ENCODE measurements around the gene SPR.
A peak's percentile ranks its signal among the peaks of the same experiment; 100 is the strongest.

SPR gene

DNA sequence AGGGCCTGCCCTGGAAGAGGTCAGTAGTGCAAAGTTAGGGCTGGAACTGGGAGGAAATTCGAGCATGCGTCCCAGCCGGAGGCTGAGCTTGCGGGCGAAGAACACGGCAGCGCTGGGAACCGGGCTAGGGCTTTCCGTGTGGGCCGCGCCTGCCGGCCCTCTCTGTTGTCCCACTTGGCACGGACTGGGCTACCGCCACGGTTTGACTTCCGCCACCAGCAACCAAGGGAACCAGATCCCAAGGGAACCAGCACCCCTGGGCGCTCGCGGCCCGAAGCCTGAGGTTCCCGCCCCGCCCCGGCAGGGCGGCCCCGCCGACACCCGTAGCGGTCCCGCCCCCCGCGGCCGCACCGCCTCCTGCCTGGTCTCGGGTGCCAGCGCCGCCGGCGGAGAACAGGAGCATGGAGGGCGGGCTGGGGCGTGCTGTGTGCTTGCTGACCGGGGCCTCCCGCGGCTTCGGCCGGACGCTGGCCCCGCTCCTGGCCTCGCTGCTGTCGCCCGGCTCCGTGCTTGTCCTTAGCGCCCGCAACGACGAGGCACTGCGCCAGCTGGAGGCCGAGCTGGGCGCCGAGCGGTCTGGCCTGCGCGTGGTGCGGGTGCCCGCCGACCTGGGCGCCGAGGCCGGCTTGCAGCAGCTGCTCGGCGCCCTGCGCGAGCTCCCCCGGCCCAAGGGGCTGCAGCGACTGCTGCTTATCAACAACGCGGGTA, at the start of gene SPR:
Gene SPR, plus strand, starts transcription at position 377 of the 708 bp plus-strand sequence. Its CDS starts 25 bp downstream, at position 402.
- peak; percentile 71 for DNase-seq (ENCODE audit: low spot score)

DNA sequence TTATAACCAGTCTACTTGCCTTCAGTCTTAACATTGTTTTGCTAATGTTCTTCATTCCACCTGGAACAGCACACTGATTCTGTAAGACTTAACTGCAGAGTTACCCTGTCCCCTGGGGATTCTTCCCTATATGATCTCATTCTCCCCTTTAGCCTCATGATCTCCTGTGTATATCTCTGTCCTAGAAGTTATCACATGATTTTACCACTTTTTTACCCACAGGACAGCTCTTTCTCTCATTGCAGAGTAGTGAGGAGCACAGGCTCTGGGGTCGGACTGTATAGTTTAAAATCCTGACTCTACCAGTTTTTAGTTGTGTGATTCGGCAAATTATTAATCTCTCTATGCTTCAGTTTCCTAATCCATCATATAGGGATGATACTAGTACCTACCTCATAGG, 47.1 kb upstream of the SPR start:
- DNase-seq (ENCODE audit: low spot score), result no peak

DNA sequence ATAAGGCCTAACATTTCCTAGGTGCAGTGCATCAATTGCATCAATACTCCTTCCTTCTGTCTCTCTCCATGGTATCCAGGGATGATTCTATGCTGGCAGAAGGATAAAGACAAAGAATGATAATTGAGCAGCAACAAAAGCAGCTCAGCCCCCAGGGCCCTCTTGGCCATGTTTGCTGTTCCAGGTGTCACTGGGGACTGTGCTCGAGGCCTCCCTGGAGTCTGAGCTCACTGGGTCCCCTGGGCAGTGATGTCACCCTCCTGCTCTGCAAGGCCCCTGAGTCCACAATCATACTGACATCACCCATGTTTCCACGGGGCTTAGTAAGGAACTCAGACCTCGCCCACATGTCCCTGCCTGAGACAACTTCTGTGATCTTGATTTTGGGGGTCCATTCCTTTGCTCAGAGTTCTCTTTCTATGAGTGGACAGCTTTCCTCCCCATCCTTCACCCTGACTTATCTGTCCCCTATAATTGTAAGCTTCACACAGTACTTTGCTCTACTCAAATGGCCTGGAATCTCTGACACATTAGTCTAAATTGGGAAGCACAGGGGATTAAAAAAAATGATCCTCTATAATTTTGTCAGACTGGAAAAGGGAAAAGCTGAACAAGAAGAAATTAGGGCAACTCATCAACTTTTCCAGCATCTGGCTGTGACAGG, 45.6 kb upstream of the SPR start:
- no peak for DNase-seq (ENCODE audit: low spot score)

DNA sequence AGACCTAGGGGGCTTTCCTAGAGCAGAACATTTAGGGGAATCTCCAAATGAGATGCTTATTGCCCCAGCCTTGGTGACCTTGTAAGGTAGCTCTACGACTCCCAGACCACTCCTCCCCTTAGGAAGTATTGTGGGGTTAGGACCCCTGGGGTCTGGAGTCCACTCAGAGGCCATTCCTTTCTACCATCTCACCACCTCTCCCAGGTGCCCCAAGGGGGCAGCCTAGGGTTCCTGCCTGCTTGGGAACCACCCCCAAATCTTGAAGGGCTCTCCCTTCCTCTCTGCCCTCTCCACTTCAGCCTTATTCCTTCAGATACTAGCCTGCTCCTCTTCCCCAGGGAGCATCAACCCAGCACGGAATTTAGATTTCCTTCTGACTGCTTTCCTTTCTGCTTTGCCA, 43.9 kb upstream of the SPR start:
- DNase-seq (ENCODE audit: low spot score), result no peak

DNA sequence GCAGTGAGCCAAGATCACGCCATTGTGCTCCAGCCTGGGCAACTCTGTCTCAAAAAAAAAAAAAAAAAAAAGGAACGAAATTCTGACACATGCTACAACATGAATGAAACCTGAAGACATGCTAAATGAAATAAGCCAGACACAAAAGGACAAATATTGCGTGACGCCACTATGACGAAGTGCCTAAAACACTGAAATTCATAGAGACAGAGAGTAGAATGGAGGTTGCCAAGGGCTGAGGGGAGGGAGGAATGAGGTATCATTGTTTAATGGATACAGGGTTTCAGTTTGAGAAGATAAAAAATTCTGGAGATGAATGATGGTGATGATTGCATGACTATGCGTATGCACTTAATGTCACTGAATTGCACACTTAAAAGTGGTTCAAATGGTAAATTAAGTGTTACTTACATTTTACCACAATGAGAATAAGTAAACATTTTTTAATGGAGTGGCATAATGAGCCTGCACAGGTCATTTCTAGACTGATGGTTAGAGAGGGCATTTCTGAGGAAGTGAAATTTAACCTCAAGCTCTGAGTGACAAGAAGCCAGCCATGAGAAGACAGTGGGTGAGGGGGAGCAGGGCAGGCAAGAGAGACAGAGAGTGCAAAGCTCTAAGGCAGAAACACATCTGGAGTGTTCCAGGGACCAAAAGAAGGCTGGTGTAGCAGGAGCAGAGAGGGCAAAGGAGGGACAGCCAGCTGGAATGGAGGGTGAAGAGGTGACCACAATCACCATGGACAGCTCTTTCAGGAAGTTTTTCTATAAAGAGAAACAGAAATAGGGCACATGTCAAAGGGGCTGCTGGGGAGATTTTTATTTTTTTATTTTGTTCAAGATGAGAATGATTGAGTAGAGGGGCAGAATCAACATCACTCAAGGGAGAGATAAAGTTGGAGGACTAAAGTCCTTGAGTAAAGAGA, 40.8 kb upstream of the SPR start:
- no peak for DNase-seq (ENCODE audit: low spot score)

DNA sequence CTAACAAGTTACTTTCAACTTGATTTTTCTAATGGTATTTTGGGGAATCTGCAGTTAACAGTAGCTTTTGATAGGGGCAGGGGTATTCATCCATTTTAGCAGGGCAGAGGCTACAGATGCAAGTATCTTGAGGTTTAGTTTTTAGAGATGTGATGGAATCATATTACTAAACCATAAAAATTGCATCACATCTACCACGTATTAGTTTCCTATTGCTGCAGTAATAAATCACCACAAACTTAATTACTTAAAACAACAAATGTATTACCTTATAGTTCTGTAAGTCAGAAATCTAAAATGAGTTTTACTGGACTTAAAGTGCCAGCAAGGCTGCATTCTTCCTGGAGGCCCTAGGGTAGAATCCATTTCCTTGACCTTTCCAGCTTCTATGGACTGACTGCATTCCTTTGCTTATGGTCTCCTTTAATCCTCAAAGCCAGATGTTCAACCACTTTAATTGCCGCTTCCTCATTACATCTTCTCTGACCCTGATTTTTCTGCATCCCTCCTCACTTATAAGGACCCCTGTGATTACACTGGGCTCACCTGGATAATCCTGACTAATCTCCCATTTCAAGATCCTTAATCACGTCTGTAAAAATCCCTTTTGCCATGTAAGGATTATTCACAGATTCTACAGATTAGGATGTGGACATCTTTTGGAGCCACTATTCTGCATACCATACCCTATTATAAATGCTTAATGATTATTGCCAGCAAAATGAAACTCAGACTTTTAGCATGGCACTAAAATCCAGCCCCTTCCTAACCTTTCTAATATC, 39.5 kb upstream of the SPR start:
- DNase-seq (ENCODE audit: low spot score), result no peak

DNA sequence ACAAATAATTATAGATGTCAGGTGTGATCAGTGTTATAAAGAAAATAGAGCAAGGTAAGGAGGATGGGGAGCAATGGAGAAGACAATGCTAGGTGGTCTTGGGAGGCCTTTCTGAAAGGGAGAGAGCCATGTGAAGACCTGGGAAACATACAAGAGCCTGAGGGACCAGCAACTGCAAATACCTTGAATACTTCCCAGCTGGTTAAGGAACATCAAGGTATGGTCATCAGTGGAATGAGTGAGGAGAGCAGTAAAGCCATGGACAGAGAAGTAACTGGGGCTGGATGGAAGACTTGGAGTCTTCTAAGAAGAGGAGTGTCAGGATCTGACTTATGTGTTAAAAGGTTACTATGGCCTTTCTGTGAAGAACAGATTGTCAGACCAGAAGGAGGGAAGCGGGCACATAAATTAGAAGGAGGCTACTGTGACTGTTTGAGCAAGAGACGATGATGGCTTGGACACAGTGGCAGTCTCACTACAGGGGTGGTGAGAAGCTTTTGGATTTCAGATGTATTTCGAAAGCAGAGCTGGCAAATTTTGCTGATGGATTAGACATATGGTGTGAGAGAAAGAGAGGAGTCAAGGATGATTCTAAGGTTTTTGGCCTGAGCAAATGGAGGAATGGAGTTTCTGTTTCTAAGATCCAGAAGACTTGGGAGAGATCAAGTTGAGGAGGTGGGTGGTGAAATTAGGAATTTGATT, 38.6 kb upstream of the SPR start:
- DNase-seq (ENCODE audit: low spot score), result no peak

DNA sequence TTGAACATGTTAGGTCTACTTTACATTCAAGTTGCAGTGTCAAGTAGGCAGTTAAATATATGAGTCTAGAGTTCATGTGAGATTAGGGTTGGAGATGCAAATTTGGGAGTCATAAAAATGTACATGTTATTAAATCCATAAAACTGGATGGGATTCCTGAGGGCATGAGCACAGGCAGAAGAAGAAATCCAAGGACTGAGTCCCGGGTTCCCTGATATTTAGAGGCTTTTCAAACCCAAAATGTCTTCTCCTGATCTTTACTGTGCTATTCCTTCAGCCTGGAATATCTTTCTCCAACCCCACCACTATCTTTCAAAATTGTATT, 38.1 kb upstream of the SPR start:
- no peak for DNase-seq (ENCODE audit: low spot score)

DNA sequence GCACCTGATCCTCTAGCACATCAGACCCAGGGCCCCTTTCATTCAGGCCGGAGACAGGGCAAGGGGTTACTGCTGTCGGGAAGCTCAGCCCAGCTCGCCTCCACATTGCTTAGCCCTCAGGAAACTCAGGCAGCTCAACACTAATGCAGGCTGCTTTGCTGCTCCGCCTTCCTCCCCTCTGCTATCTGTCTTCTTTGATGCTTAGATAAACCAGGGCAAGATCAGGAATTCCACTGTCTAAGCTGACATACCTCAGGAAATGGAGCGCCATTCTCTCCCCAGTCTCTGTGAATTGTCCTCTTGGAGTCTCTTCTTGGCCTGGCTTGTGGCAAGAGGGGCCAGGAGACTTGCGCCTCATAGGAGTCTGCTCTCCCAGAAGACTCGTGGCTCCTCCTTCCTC, 35.9 kb upstream of the SPR start:
- DNase-seq (ENCODE audit: low spot score), result no peak

DNA sequence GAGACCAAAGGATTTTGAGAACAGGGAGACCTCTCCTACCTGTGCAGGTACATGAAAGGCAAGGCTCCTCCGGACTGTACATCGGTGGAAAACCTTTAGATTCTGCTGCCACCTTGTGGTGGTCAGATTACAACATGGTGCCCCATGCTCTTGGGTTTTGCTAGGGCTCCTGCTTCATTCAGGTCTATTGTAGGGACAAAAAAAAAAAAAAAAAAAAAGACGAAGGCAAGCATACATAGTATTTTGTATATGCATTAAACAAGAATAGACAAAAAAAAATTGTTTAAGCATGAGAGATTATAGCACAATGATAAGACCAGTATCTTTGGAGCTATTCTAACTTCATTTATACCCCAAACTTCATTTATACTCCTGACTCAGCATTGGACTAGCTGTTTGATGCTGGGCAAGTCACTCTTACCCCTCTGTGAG, 27.4 kb upstream of the SPR start:
- peak; percentile 51 for DNase-seq (ENCODE audit: low spot score)

DNA sequence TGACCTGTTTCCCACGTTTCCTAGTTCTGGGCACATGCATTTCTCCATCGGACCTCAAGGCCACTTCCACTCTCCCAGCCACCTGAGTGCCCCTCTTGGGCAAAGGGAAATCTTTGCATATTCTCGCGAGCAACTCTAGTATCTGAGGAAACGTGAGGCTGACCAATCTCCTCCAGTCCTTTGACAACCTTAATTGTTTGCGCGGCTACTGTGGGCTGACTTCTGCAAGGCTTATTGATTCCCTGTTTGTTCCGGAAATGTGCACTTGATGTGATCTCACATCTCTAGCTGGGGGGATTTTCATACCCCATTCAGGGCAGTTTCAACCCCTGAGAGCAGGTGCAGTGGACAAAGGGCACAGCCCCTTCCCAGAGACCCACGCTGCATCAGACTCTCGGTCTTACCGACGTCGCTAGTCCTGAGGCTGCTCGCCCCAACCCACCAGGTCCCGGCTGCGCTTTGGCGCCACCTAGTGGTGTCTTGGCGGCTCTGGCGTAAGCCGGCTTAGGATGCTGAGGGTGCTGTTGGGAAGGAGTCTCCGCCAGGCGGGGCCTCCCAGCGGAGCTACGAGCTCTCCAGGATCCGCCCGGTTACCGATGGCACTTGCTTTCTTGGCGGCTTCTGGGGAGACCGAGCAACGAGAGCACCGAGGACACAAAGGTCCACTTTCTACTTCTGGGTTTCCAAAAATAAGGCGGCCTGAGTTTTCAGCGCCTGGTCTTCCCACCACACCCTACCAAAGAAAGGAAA, 24.8 kb upstream of the SPR start:
- peak; percentile 89 for DNase-seq (ENCODE audit: low spot score)

DNA sequence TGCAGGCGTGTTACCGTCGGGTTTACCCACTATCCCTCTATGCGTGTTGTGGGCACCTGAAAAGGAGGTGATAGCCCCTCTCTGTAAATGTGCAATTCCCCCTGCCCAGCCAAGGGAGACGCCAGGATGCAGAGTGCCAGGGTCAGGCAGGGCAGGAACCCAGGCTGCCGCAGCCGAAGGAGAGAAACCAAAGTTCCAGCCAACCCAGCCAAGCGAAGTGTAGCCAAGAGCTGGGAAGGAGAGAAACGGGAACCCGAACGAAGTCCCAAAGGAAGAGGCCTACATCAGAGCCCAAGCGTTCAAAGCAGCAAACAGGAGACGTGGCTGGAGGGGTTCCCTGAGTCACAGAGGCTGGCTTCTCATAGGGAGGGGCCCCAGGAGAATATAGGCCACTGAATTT, 24.2 kb upstream of the SPR start:
- no peak for DNase-seq (ENCODE audit: low spot score)

DNA sequence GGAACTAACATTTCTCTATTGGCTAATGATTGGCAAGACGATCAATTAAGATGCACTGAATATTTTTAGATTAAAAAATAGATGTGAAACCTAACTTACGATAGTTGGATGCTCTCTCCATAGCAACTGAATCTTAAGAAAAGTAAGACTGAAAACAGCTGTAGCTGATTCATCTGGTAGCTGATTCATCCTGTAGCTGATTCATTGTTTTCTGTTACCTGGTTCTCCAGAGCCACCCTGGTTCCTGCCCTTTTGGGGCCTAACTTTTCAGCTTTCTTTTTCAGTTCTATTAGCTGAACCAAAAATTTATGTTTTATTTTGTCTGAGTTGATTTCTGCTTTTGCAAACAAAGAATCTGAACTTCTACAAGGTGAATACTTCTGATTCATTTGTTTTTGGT, 22.7 kb upstream of the SPR start:
- no peak for DNase-seq (ENCODE audit: low spot score)

DNA sequence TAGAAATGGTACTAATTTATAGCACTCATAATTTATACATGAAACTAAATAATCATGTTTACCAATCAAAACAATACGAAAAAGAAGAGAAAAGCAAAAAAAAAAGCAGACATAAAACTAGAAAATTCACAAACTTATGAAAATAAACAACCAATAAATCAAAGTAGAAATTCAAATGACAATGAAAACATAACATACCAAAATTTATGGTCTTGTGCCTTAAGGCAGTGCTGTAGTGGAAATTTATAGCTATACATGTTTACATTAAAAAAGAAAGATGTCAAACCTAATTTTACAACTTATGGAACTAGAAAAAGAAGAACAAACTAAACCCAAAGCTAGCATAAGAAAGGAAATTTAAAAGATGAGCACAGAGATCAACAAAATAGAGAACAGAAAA, 16.1 kb upstream of the SPR start:
- no peak for DNase-seq (ENCODE audit: low spot score)

DNA sequence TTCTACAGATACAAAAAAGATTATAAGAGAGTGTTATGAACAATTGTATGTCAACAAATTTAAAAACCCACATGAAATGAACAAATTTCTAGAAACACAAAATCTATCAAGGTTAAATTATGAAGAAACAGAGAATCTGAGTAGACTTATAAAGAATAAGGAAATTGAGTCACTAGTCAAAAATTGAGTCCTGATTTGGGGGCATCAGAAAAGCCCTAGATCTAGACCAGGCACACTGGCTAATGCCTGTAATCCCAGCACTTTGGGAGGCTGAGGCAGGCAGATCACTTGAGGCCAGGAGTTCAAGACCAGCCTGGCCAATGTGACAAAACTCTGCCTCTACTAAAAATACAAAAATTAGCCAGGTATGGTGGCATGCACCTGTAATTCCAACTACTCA, 15.3 kb upstream of the SPR start:
- DNase-seq (ENCODE audit: low spot score), result no peak

DNA sequence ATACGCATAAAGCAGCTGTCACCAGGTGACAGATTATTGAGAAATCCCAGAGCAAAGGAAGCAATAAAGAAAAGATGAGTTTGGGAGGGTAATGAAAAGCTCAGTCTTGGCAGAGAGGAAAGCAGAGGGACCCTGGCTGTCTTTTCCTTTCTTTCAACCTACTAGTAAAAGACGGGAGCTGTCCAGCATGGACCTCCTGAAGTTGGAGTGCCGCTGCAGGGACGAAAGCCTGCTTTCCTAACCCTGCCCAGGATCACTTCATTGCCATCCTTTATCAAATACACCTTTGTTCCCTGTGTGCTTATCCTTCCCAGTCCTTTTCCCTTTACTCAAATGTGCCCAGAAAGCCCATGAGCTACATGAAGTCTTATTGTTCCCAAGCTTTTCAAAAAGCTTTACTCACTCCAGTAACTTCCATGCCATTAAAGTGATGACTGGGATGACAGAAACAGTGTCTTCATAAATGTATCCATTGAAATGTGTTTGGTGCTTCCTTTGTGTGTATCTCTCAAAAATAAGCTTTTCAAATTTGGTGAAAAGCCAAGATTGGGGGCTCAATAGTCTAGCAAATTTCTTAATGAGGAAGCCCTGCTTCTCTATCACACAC, 3.7 kb upstream of the SPR start:
- no peak for DNase-seq (ENCODE audit: low spot score)

DNA sequence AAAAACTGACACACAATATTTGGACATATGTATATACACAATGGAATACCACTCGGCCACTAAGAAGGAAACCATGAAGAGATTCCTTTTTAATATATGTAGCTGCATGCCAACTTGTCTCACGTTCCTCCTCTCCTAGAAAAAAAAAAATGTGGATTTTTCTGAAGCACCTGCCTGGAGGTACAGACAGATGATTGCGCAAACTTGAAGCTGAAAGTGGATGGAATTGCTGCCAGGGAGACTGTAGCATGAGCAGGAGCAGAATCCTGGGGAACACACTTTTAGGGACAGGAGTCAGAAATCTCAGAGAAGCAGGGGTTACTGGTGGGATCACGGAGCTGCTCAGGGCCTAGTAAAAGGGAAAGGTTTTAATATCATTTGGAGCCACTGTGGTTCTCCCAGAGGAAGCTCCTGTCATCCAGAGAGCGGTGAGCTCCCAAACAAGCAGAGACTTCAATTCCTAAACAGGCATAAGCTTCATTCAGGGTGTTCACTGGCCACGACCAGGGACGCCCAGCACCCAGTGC, 640 bp upstream of the SPR start:
- DNase-seq (ENCODE audit: low spot score), result no peak

DNA sequence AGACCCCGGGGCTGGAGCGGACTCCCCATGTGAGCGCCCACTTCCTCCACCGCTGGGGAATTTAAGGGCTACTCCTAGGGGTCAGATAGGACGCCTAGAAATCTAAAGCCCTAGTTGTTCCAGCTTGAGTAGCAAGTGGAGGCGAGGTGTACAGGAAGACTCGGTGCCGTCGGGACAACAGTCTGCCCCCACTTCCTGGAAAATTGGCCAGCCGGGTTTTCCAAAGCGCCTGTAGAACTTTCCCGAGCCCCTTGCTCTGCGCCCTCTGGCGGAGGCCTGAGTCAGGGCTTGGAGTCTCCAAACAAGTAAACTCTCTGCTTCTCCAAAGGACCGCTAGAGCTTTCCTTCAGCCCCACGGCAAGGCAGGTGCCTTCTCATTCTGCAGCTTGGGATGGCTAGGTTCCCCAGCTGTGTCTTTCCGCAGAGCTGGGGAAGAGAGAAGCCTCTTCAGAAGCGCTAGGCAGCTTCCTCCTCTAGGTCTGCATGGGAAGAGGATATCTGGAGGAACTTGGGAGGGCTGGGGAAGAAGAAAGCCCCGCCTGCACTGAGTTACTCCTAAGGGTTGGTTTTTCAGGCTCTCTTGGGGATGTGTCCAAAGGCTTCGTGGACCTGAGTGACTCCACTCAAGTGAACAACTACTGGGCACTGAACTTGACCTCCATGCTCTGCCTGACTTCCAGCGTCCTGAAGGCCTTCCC, 681 bp downstream of the SPR start:
- peak; percentile 59 for DNase-seq (ENCODE audit: low spot score)

DNA sequence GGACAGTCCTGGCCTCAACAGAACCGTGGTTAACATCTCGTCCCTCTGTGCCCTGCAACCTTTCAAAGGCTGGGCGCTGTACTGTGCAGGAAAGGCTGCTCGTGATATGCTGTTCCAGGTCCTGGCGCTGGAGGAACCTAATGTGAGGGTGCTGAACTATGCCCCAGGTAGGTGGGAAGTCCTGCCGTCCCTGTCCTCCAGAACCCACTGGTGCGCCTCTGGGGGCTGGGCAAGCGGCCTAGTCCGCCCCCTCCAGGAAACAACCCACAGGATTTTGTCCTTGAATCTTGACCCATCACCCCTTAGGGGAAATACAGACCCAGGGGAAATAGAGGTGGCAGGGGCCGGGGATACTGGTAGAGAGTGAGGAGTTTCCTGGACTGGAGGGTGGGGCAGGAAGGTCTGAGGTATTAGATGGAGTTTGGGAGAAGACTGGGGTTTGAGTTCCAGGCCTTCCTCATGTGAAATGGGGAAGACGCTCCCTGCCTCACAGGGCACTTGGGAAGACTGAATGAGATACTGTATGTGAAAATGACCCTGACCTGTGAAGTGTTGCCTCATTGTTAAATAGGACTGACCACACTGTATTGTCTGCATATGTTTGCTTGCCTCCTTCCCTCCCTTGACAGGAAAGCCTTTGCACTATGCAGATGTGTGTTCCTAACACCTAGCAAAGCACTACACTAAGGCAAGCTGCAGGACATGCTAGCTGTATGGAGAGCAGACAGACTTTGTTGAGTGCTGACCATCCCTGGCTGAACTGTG, 1.4 kb downstream of the SPR start:
- no peak for DNase-seq (ENCODE audit: low spot score)

Data from germinal center (tissue), 1 donor.